Loucy (cell line): ENCODE data around the gene CLEC2A.

Source experiments
- H2AFZ ChIP-seq: fragments of 200-600 bp; sonication (generic); 2 replicates; pipeline ENCODE4 v1.6.0; 2016; ENCODE audit warnings: antibody characterized with exemption, mild to moderate bottlenecking, low read length, moderate library complexity
- H3F3A ChIP-seq: fragments of 200-600 bp; 2 replicates; pipeline ENCODE4 v1.6.0; 2016; ENCODE audit warnings: antibody characterized with exemption, low read depth, mild to moderate bottlenecking
- H3K27me3 ChIP-seq: fragments of 200-600 bp; sonication (generic); 2 replicates; pipeline ENCODE4 v1.6.1; 2014; ENCODE audit warnings: low read length, mild to moderate bottlenecking; ENCODE audit not compliant: insufficient read depth, poor library complexity, severe bottlenecking
- H3K36me3 ChIP-seq: fragments of 200-600 bp; sonication (generic); 2 replicates; pipeline ENCODE4 v1.6.1; 2016; ENCODE audit warnings: low read length; ENCODE audit not compliant: insufficient read depth
- H3K4me1 ChIP-seq: fragments of 200-600 bp; sonication (generic); 2 replicates; pipeline ENCODE4 v1.5.1; 2014; ENCODE audit warnings: low read length, mild to moderate bottlenecking; ENCODE audit not compliant: insufficient read depth, poor library complexity, severe bottlenecking
- H3K4me2 ChIP-seq: fragments of 200-600 bp; sonication (generic); 2 replicates; pipeline ENCODE4 v1.6.0; 2014; ENCODE audit warnings: antibody characterized with exemption, low read length, low read depth, mild to moderate bottlenecking; ENCODE audit not compliant: poor library complexity, severe bottlenecking
- H3K4me3 ChIP-seq: fragments of 200-600 bp; sonication (generic); 2 replicates; pipeline ENCODE4 v1.5.1; 2014; ENCODE audit warnings: low read length, mild to moderate bottlenecking, mixed read lengths; ENCODE audit not compliant: poor library complexity, severe bottlenecking
- H3K79me2 ChIP-seq: fragments of 200-600 bp; sonication (generic); 2 replicates; pipeline ENCODE4 v1.6.1; 2014; ENCODE audit warnings: low read length; ENCODE audit not compliant: insufficient read depth
- H3K9ac ChIP-seq: fragments of 200-600 bp; sonication (generic); 2 replicates; pipeline ENCODE4 v1.6.0; 2014; ENCODE audit warnings: mild to moderate bottlenecking, low read depth, low read length, moderate library complexity; ENCODE audit not compliant: poor library complexity, severe bottlenecking
- H3K9me2 ChIP-seq: fragments of 200-600 bp; sonication (generic); replicated peaks from 2 replicates; pipeline ENCODE4 v1.6.1; 2016; ENCODE audit warnings: low read depth, low read length, mixed read lengths
- H3K9me3 ChIP-seq: fragments of 200-600 bp; sonication (generic); 2 replicates; pipeline ENCODE4 v1.6.1; 2014; ENCODE audit warnings: mild to moderate bottlenecking, antibody characterized with exemption, low read length, low read depth; ENCODE audit not compliant: insufficient read depth
- H4K20me1 ChIP-seq: fragments of 200-600 bp; sonication (generic); 2 replicates; pipeline ENCODE4 v1.6.0; 2014; ENCODE audit warnings: antibody characterized with exemption, low read length, mild to moderate bottlenecking; ENCODE audit not compliant: insufficient read depth, poor library complexity, severe bottlenecking
- EZH2phosphoT487 ChIP-seq: fragments of 200-600 bp; IDR thresholded peaks from 2 replicates; pipeline ENCODE4 v1.6.1; 2018; ENCODE audit warnings: antibody characterized with exemption, mild to moderate bottlenecking, moderate library complexity, borderline replicate concordance
- TF ChIP-seq, protein P1 (sequence below): fragments of 200-600 bp; sonication (generic); conservative IDR thresholded peaks from 2 replicates; pipeline ENCODE4 v1.5.1; 2014; ENCODE audit warnings: mild to moderate bottlenecking, antibody characterized with exemption, low read length

Gene CLEC2A

DNA sequence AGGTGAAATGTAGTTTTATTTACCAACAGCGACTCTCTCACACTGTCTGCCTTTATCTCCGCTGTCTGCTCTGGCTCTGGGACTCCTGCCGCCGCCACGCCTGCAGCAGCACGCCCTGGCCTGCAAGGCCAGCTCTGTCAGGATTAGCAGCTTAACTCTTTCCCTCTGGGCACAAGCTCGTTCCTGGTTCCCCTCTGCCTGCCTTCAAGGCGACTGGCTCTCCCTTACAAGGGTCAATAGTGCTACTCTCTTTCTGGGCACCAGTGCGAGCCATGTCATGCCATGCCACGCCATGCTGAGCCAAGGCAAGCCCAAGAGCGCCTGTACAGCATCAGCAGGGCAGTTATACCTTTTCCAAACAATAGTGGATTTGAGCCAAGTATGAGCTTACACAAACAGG is 59.4 kb downstream of the CLEC2A start:
- Histone ChIP-seq H3K27me3 (no peaks in the 10 kb centered on the region), H3K4me3 (no peak overlapping the region), H3K4me1 (peaks cover 35% of the 10 kb centered on the region), H3K9me3 (no peaks in the 10 kb centered on the region), H3K79me2 (peaks cover 51% of the 10 kb centered on the region), H3K9ac (peak overlapping the region; percentile 71), H4K20me1 (no peaks in the 10 kb centered on the region), H3K9me2 (no peaks in the 10 kb centered on the region), H3K4me2 (no peak overlapping the region), H3F3A (0 out of 2 replicates have a peak, but pooled peaks cover 2% of the 10 kb centered on the region), H2AFZ (no peak overlapping the region), H3K36me3 (no peaks in the 10 kb centered on the region)
- no peak for TF ChIP-seq EZH2phosphoT487

DNA sequence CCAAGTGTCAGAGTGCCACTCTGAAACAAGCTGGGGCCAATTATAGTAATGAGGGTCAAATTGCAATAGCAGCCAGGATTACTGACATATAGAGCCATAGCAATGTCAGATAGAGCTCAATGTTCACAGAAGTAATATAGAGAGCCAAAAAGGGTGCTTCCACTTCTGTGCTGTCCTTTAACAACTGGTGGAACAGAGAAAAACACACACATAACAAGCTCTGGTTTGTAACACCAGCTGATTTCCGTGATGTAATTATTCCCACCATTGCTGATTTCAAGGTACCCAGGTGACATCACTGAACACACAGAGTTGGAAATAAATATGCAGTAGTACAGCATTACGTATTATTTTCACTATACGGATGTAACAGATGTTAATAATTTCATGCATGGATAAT is 60.0 kb downstream of the CLEC2A start:
- H3K79me2 ChIP-seq: peaks cover 57% of the 10 kb centered on the region
- H4K20me1 ChIP-seq: no peaks in the 10 kb centered on the region
- peak overlapping the region; percentile 71 for H3K9ac ChIP-seq
- H3K36me3 ChIP-seq: no peaks in the 10 kb centered on the region
- H2AFZ ChIP-seq: peak overlapping the region; percentile 10; the same call in 1 of the 2 replicates
- H3K9me3 ChIP-seq: no peaks in the 10 kb centered on the region
- peak overlapping the region; percentile 57 for H3K4me3 ChIP-seq
- peaks cover 35% of the 10 kb centered on the region for H3K4me1 ChIP-seq
- 0 out of 2 replicates have a peak, but pooled peaks cover 2% of the 10 kb centered on the region for H3F3A ChIP-seq
- H3K9me2 ChIP-seq: no peaks in the 10 kb centered on the region
- H3K27me3 ChIP-seq: no peaks in the 10 kb centered on the region
- H3K4me2 ChIP-seq: peak overlapping the region; percentile 76
- TF ChIP-seq, protein P1, sequence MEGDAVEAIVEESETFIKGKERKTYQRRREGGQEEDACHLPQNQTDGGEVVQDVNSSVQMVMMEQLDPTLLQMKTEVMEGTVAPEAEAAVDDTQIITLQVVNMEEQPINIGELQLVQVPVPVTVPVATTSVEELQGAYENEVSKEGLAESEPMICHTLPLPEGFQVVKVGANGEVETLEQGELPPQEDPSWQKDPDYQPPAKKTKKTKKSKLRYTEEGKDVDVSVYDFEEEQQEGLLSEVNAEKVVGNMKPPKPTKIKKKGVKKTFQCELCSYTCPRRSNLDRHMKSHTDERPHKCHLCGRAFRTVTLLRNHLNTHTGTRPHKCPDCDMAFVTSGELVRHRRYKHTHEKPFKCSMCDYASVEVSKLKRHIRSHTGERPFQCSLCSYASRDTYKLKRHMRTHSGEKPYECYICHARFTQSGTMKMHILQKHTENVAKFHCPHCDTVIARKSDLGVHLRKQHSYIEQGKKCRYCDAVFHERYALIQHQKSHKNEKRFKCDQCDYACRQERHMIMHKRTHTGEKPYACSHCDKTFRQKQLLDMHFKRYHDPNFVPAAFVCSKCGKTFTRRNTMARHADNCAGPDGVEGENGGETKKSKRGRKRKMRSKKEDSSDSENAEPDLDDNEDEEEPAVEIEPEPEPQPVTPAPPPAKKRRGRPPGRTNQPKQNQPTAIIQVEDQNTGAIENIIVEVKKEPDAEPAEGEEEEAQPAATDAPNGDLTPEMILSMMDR: no peak
- no peak for TF ChIP-seq EZH2phosphoT487

DNA sequence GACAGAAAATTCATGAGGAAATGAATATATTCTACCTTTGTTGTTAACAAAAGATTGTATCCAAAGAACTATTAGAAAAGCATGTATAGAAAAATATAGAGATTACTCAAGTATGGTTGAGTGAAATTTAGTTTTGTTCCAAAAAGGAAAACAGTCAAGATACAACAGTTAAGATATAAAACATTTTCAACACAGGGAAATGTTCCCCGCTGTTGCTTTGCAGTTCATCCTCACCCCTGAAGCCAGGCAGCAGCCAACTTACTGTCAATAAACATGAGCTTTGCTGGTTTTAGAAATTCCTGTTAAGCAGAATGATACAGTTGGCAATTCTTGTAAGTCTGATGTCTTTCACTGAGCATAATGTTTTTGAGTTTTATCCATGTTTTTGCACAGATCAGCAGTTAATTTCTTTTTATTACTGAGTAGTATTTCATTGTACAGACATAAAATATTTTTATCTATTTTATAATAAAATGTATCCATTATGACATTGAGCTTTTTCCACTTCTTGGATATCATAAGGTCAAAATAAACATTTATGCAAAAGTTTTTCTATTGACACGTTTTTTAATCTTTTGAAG is 61.8 kb downstream of the CLEC2A start:
- Histone ChIP-seq H3K9me2 (no peaks in the 10 kb centered on the region), H3K9ac (peak overlapping the region; percentile 93), H4K20me1 (no peaks in the 10 kb centered on the region), H3K4me3 (peak overlapping the region; percentile 82), H3F3A (0 out of 2 replicates have a peak, but pooled peaks cover 2% of the 10 kb centered on the region), H3K4me2 (peak overlapping the region; percentile 97), H3K9me3 (no peaks in the 10 kb centered on the region), H2AFZ (no peak overlapping the region), H3K27me3 (no peaks in the 10 kb centered on the region), H3K36me3 (no peaks in the 10 kb centered on the region), H3K4me1 (peaks cover 35% of the 10 kb centered on the region), H3K79me2 (peaks cover 74% of the 10 kb centered on the region)
- no peak for TF ChIP-seq EZH2phosphoT487
- TF ChIP-seq, protein P1: no peak
